H1 (cell line): ENCODE results near the gene PNO1.

ENCODE experiments used
- CHD1 ChIP-seq: IDR thresholded peaks from 2 replicates; pipeline ENCODE4 v1.6.1; 2012; ENCODE audit warnings: low read depth, low read length, improper control_type of control experiment
- CTCF ChIP-seq, 3 experiments: IDR thresholded peaks; 1 replicate in 2 of 3; 2 replicates in 1 of 3; pipeline versions ENCODE4 v1.5.1 to v1.6.1; 2011; ENCODE audit warnings: low read length in 3 of 3, mild to moderate bottlenecking in 3 of 3, inconsistent platforms in 2 of 3, low read depth in 1 of 3, moderate library complexity in 1 of 3; ENCODE audit not compliant: insufficient read depth in 1 of 3; ENCODE audit errors: control extremely low read depth in 1 of 3
- EGR1 ChIP-seq: IDR thresholded peaks from 2 replicates; pipeline ENCODE4 v1.6.1; 2011; ENCODE audit warnings: low read depth, low read length, borderline replicate concordance
- EP300 ChIP-seq, 2 experiments: IDR thresholded peaks; 1 replicate in 1 of 2; 2 replicates in 1 of 2; pipeline ENCODE4 v1.6.1; 2011 to 2012; ENCODE audit warnings: low read depth in 2 of 2, low read length in 2 of 2, mild to moderate bottlenecking in 2 of 2, borderline replicate concordance in 1 of 2, inconsistent platforms in 1 of 2, moderate library complexity in 1 of 2
- HDAC2 ChIP-seq, 2 experiments: fragments of 300-600 bp in 1 of 2; sonication (generic) in 1 of 2; IDR thresholded peaks; 2 replicates each; pipeline ENCODE4 v1.6.1; 2011 to 2012; ENCODE audit warnings: low read depth in 2 of 2, low read length in 2 of 2, mild to moderate bottlenecking in 2 of 2, moderate library complexity in 2 of 2, borderline replicate concordance in 1 of 2, inconsistent platforms in 1 of 2
- POLR2A ChIP-seq, 2 experiments: IDR thresholded peaks; 1 replicate in 1 of 2; 2 replicates in 1 of 2; pipeline ENCODE4 v1.6.1; 2011; ENCODE audit warnings: low read depth in 2 of 2, low read length in 2 of 2, mild to moderate bottlenecking in 2 of 2; ENCODE audit errors: control extremely low read depth in 1 of 2
- POLR2AphosphoS5 ChIP-seq: IDR thresholded peaks from 2 replicates; pipeline ENCODE4 v1.6.1; 2011; ENCODE audit warnings: low read depth, low read length
- RFX5 ChIP-seq: IDR thresholded peaks from 2 replicates; pipeline ENCODE4 v1.6.1; 2011; ENCODE audit warnings: low read depth, low read length, improper control_type of control experiment, borderline replicate concordance
- SUZ12 ChIP-seq: fragments of 200-600 bp; sonication (generic); IDR thresholded peaks from 2 replicates; pipeline ENCODE4 v1.6.1; 2012; ENCODE audit warnings: mild to moderate bottlenecking, inconsistent platforms, low read length, moderate library complexity, mixed read lengths
- TF ChIP-seq, protein P1 (sequence below): IDR thresholded peaks from 2 replicates; pipeline ENCODE4 v1.6.1; 2011; ENCODE audit warnings: low read length, improper control_type of control experiment

GRCh38 chr2:68127358-68128242 is 30.1 kb upstream of the PNO1 start:
- no peak for TF ChIP-seq RFX5
- TF ChIP-seq EP300 (IDR thresholded peaks at IDR 0.05; ENCODE audit: borderline replicate concordance in 1 of 2, low read depth in 2 of 2, low read length in 2 of 2): no peak
- TF ChIP-seq CTCF (IDR thresholded peaks at IDR 0.05; ENCODE audit: control extremely low read depth in 1 of 3, insufficient read depth in 1 of 3, low read depth in 1 of 3, low read length in 3 of 3): no peak
- TF ChIP-seq HDAC2 (IDR thresholded peaks at IDR 0.05; ENCODE audit: borderline replicate concordance in 1 of 2, low read depth in 2 of 2, low read length in 2 of 2): no peak
- TF ChIP-seq, protein P1, sequence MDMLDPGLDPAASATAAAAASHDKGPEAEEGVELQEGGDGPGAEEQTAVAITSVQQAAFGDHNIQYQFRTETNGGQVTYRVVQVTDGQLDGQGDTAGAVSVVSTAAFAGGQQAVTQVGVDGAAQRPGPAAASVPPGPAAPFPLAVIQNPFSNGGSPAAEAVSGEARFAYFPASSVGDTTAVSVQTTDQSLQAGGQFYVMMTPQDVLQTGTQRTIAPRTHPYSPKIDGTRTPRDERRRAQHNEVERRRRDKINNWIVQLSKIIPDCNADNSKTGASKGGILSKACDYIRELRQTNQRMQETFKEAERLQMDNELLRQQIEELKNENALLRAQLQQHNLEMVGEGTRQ: no peak
- no peak for TF ChIP-seq POLR2AphosphoS5
- TF ChIP-seq POLR2A (IDR thresholded peaks at IDR 0.05; ENCODE audit: control extremely low read depth in 1 of 2, low read depth in 2 of 2, low read length in 2 of 2): no peak
- TF ChIP-seq EGR1: no peak
- TF ChIP-seq SUZ12: no peak
- no peak for TF ChIP-seq CHD1
